Ishikawa (cell line): ENCODE measurements around the gene CALHM3.

Experiments used
- CEBPB ChIP-seq: IDR thresholded peaks from 2 replicates; pipeline ENCODE4 v1.6.1; 2012
- CREB1 ChIP-seq: IDR thresholded peaks from 2 replicates; pipeline ENCODE4 v1.6.1; 2012; ENCODE audit warnings: low read depth
- EGR1 ChIP-seq: IDR thresholded peaks from 2 replicates; pipeline ENCODE4 v1.6.1; 2012
- EP300 ChIP-seq: IDR thresholded peaks from 2 replicates; pipeline ENCODE4 v1.6.1; 2012; ENCODE audit warnings: borderline replicate concordance
- FOXM1 ChIP-seq: IDR thresholded peaks from 2 replicates; pipeline ENCODE4 v1.6.1; 2012; ENCODE audit warnings: low read depth, borderline replicate concordance
- NFIC ChIP-seq: IDR thresholded peaks from 2 replicates; pipeline ENCODE4 v1.6.1; 2012
- RAD21 ChIP-seq: IDR thresholded peaks from 2 replicates; pipeline ENCODE4 v1.6.1; 2012; ENCODE audit warnings: low read depth
- REST ChIP-seq: IDR thresholded peaks from 2 replicates; pipeline ENCODE4 v1.6.1; 2012; ENCODE audit warnings: low read depth, mild to moderate bottlenecking
- TAF1 ChIP-seq: IDR thresholded peaks from 2 replicates; pipeline ENCODE4 v1.6.1; 2012; ENCODE audit warnings: low read depth, mild to moderate bottlenecking
- TCF12 ChIP-seq: IDR thresholded peaks from 2 replicates; pipeline ENCODE4 v1.6.1; 2012; ENCODE audit warnings: low read depth
- TEAD4 ChIP-seq: IDR thresholded peaks from 2 replicates; pipeline ENCODE4 v1.6.1; 2012
- YY1 ChIP-seq: IDR thresholded peaks from 2 replicates; pipeline ENCODE4 v1.6.1; 2012; ENCODE audit warnings: low read depth
- ZBTB7A ChIP-seq: IDR thresholded peaks from 2 replicates; pipeline ENCODE4 v1.6.1; 2012; ENCODE audit warnings: low read depth
- TF ChIP-seq, protein P1 (sequence below): IDR thresholded peaks from 2 replicates; pipeline ENCODE4 v1.6.1; 2012
- TF ChIP-seq, protein P2 (sequence below): IDR thresholded peaks from 2 replicates; pipeline ENCODE4 v1.6.1; 2012

The CALHM3 gene

GRCh38 chr10:103479135-103479534 lies at the start of gene CALHM3:
Gene CALHM3, minus strand, starts transcription at chr10:103479240. Its CDS starts 208 bp downstream, at chr10:103479032.
- TF ChIP-seq CEBPB, result no peak
- TF ChIP-seq TEAD4, result no peak
- TF ChIP-seq TAF1, result no peak
- TF ChIP-seq CREB1, result no peak
- TF ChIP-seq FOXM1, result no peak
- TF ChIP-seq YY1, result no peak
- no peak for TF ChIP-seq RAD21
- TF ChIP-seq REST, result no peak
- no peak for TF ChIP-seq EP300
- TF ChIP-seq, protein P1, sequence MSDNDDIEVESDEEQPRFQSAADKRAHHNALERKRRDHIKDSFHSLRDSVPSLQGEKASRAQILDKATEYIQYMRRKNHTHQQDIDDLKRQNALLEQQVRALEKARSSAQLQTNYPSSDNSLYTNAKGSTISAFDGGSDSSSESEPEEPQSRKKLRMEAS, result no peak
- TF ChIP-seq ZBTB7A, result no peak
- no peak for TF ChIP-seq NFIC
- TF ChIP-seq, protein P2, sequence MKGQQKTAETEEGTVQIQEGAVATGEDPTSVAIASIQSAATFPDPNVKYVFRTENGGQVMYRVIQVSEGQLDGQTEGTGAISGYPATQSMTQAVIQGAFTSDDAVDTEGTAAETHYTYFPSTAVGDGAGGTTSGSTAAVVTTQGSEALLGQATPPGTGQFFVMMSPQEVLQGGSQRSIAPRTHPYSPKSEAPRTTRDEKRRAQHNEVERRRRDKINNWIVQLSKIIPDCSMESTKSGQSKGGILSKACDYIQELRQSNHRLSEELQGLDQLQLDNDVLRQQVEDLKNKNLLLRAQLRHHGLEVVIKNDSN, result no peak
- no peak for TF ChIP-seq TCF12
- no peak for TF ChIP-seq EGR1

DNA sequence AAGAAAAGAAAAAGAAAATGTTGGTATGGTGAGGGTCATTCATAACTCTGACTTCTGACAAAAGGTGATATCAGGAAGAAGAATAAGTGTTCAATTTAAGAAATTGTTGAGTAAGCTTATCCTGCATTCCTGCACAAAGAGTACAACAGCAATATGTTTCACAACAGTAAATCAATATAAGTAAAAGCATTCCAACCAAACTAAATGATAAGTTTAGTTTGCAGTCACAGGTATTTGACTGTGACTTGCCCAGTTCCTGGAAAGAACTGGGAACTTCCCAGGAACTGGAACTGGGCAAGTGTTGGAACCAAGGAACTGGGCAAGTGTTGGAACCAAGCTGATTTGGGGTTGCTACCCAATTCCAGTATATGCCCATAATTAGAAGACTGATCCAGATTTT lies 49.5 kb upstream of the CALHM3 start:
- TF ChIP-seq, protein P2, result no peak
- no peak for TF ChIP-seq RAD21
- TF ChIP-seq EP300, result no peak
- no peak for TF ChIP-seq TCF12
- no peak for TF ChIP-seq NFIC
- no peak for TF ChIP-seq TEAD4

GRCh38 chr10:103525901-103526300 lies 46.9 kb upstream of the CALHM3 start:
- TF ChIP-seq ZBTB7A, result no peak
- no peak for TF ChIP-seq RAD21
- no peak for TF ChIP-seq EP300

GRCh38 chr10:103523683-103524082 lies 44.6 kb upstream of the CALHM3 start:
- TF ChIP-seq, protein P2, result no peak
- no peak for TF ChIP-seq EP300

- TF ChIP-seq EGR1 (no peak), CEBPB (no peak), RAD21 (no peak), FOXM1 (no peak), NFIC (no peak), TEAD4 (no peak), ZBTB7A (no peak), TAF1 (no peak), REST (no peak), YY1 (no peak)
- TF ChIP-seq, protein P1, result no peak
- TF ChIP-seq, protein P2, result no peak
These were observed 40.8 kb upstream of the CALHM3 start for GRCh38 chr10:103519798-103520197.

DNA sequence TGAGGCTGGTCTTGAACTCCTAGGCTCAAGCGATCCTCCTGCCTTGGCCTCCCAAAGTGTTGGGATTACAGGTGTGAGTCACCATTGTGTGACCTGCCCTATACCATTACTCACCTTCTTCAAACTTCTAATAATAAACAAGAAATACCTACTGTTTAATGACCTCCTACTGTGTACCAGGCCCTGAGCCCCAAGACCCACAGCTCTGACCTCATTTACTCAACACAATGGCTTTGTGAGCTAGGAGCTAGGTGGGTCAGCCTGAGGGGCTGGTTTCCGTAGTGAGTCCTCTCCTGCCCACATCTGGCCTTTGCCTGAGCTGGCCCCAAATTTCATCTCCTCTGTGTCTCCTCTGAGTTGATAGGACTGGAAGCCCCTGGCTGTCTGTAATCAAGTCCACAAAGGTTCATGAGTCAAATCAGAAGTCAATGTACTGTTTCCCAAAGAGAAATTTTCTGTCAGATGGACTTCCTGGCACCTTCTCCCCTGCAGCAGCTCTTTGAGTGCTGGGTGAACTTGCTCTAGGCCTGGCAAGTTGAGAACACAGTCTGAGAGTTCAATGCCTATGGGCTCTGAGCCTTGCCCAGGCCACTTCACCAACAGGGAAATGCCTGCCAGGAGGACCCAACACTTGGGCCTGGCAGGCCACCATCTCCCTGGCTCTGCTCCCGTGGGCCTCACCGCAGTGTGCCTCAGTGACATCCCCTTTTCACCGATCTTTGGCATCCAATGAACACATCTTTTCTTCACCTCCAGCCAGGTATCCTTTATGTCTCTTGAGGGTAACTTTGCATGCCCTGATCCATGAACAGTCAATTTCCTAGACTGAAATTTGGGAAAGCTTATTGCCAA lies 38.4 kb upstream of the CALHM3 start:
- TF ChIP-seq EGR1 (no peak), CEBPB (no peak), TEAD4 (no peak), FOXM1 (no peak), YY1 (no peak), RAD21 (no peak), NFIC (no peak), TAF1 (no peak), REST (no peak), ZBTB7A (no peak), TCF12 (no peak), CREB1 (no peak), EP300 (no peak)
- TF ChIP-seq, protein P1, result no peak
- TF ChIP-seq, protein P2, result no peak
